GM12872 (cell line): ENCODE measurements around the gene CBLB.

Source experiments
- CTCF ChIP-seq: IDR thresholded peaks from 3 replicates; pipeline ENCODE4 v1.5.1; 2011; ENCODE audit warnings: low read depth, mild to moderate bottlenecking, low read length, moderate library complexity; ENCODE audit not compliant: insufficient read depth

The CBLB gene

DNA sequence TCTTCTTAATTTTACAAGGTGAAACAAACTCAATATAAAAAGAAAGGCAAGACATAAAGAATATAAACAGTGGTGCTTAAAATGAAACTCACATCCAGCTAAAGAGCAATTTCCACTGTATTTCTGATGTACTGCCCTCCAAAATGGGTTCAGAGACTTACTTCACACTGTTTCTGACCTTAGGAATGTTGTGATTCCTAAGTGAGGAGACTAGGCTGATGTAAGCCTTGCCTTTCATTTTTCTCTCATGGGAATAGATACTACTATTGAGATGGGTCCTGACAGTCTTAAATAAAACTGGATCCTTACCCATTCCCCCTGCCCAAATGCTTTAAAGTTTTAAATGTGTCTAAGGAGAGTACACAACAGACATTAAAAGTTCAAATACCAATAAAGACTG lies 86.9 kb downstream of the CBLB start:
- no peak for TF ChIP-seq CTCF

GRCh38 chr3:105780107-105780506 lies 88.7 kb downstream of the CBLB start:
- no peak for TF ChIP-seq CTCF

DNA sequence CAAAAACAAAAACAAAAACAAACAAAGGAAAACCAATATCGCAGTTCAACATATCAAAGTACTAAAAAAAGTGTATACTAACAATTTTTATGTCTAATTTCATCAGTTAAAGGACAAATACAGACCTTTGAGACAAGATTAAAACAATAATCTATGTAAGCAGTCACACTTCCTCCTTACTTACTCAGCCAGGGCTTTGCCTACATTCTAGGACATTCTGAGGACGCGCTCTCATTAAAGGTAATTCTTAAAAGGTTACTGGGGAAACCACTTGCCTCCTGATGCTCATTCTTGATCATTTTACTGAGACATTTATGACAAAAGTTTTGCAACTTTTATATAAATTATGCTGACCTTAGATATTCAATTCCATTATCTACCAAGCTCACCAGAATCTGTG lies 93.4 kb downstream of the CBLB start:
- no peak for TF ChIP-seq CTCF

DNA sequence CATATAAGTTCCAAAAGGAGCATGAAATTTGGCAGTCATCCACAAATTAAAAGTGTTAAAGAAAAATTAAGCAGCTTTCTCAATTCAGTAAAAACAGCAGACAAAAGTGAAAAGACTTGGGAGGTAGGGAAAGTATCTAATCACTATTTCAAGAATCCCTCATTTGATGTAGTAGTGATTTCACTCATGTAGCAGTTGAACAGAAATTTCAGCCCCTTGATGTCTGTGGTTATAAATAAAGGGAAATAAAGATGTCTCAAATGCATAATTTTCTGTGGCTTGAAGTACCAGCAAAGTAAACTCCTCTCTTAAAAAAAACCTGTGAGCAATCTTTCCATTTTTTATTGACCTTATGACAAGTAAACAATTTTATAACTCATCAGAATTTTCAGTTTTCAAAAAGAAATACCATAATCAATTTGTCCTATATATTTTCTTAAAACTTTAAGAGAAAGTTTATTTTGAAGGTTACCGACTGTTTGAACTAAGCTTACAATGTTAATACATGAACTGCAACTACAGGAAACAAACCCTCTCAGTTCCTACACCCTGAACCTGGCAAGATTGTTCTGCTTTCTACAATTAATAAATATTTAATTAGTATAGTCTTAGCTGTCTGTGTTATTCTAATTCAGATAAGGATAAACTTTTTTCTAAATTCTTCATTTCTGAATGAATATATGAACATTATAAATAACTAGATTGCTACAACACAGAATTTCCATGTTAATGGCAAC lies 94.2 kb downstream of the CBLB start:
- TF ChIP-seq CTCF, result no peak

DNA sequence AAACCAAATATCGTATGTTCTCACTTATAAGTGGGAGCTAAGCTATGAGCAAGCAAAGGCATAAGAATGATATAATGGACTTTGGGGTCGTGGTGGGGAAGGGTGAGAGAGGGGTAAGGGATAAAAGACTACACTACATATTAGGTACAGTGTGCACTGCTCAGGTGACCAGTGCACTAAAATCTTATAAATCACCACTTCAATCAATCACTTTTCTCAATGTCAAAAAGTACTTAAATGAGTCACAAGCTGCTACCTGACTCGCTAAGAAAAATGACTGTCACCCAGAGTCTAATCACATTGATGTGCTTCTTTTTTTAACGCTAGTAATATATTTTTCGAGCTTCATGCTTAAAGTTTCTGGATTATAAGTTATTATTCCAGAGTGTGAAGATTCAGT lies 95.5 kb downstream of the CBLB start:
- TF ChIP-seq CTCF, result no peak

- TF ChIP-seq CTCF, result no peak
Observed at GRCh38 chr3:105772635-105773034, 96.2 kb downstream of the CBLB start.

- no peak for TF ChIP-seq CTCF
Observed at GRCh38 chr3:105771392-105771791, 97.4 kb downstream of the CBLB start.
